DMS53 (cell line): ENCODE measurements around the gene HCAR1.
"Not testable (repeated sequence)": the region's sequence is repeated elsewhere in the genome, so short reads cannot be mapped to it uniquely, and the experiment has no call there.

Source experiments
- DNase-seq: peaks from one replicate; lab custom pipeline; 2025; lab: John Stamatoyannopoulos, UW

The HCAR1 gene

GRCh38 chr12:122730215-122731014 lies at the start of gene HCAR1:
Gene HCAR1, minus strand, starts transcription at chr12:122730844. Its CDS starts 505 bp downstream, at chr12:122730339.
- DNase-seq = peak; percentile 67

- DNase-seq = no peak
Observed at GRCh38 chr12:122757568-122757967, 26.9 kb upstream of the HCAR1 start.

- DNase-seq = no peak
Observed at GRCh38 chr12:122754790-122755189, 24.1 kb upstream of the HCAR1 start.

GRCh38 chr12:122753319-122753650 lies 22.6 kb upstream of the HCAR1 start:
- DNase-seq = peak; percentile 53

GRCh38 chr12:122752464-122753318 lies 22.0 kb upstream of the HCAR1 start, which contains the start of gene DENR:
Gene DENR, plus strand, starts transcription at chr12:122752824. Its CDS starts 878 bp downstream, at chr12:122753702.
- DNase-seq = peak; percentile 100

GRCh38 chr12:122750781-122751515 lies 20.3 kb upstream of the HCAR1 start:
- not testable (repeated sequence) for DNase-seq

- DNase-seq = peak; percentile 53
Observed at GRCh38 chr12:122749569-122750332, 19.1 kb upstream of the HCAR1 start.

- DNase-seq = no peak
Observed at GRCh38 chr12:122747224-122748135, 16.8 kb upstream of the HCAR1 start.

- no peak for DNase-seq
Observed at GRCh38 chr12:122743895-122744525, 13.4 kb upstream of the HCAR1 start.

- DNase-seq = no peak
Observed at GRCh38 chr12:122740351-122740750, 9.7 kb upstream of the HCAR1 start.

GRCh38 chr12:122738571-122738970 lies 7.9 kb upstream of the HCAR1 start:
- no peak for DNase-seq

- DNase-seq = no peak
Observed at GRCh38 chr12:122732611-122733010, 2.0 kb upstream of the HCAR1 start.

GRCh38 chr12:122732170-122732569 lies 1.5 kb upstream of the HCAR1 start:
- DNase-seq = no peak

- DNase-seq = no peak
Observed at GRCh38 chr12:122729583-122730214, 945 bp downstream of the HCAR1 start.

GRCh38 chr12:122726080-122726558 lies 4.5 kb downstream of the HCAR1 start:
- peak; percentile 36 for DNase-seq

GRCh38 chr12:122725452-122726079 lies 5.1 kb downstream of the HCAR1 start:
- DNase-seq = no peak

- no peak for DNase-seq
Observed at GRCh38 chr12:122724641-122725243, 5.9 kb downstream of the HCAR1 start.

GRCh38 chr12:122722387-122722786 lies 8.3 kb downstream of the HCAR1 start:
- DNase-seq = no peak
